ENCODE measurements around the gene ASAP2.

DNA sequence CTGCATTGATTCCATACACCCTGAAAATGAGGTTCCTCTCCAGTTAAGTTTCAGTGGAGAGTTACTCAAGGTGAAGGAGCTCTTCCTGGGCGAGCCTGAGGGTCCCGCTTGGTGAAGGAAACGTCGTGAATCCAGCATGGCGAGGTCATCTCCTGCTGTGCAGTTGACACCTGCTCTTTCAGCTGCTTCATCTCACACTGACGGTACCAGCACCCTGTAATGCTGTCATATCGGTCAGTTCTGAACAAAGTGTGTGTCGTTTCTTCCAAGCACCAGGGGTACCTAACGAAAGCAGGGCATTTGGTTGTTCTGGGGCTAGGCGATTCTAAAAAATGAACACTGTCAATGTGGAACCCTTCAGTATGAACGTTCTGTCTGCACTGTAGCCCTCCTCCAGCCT, 164.1 kb downstream of the ASAP2 start:
- TF ChIP-seq EP300 (conservative IDR thresholded peaks at IDR 0.05; ENCODE audit: poor library complexity, severe bottlenecking) (no peak), EZH2 (IDR thresholded peaks at IDR 0.05; ENCODE audit: borderline replicate concordance, insufficient read depth, low read length, poor library complexity, severe bottlenecking) (no peak)
- TF ChIP-seq, protein P1, sequence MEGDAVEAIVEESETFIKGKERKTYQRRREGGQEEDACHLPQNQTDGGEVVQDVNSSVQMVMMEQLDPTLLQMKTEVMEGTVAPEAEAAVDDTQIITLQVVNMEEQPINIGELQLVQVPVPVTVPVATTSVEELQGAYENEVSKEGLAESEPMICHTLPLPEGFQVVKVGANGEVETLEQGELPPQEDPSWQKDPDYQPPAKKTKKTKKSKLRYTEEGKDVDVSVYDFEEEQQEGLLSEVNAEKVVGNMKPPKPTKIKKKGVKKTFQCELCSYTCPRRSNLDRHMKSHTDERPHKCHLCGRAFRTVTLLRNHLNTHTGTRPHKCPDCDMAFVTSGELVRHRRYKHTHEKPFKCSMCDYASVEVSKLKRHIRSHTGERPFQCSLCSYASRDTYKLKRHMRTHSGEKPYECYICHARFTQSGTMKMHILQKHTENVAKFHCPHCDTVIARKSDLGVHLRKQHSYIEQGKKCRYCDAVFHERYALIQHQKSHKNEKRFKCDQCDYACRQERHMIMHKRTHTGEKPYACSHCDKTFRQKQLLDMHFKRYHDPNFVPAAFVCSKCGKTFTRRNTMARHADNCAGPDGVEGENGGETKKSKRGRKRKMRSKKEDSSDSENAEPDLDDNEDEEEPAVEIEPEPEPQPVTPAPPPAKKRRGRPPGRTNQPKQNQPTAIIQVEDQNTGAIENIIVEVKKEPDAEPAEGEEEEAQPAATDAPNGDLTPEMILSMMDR (IDR thresholded peaks at IDR 0.05; ENCODE audit: poor library complexity, severe bottlenecking), result no peak
